GM10847 (cell line): ENCODE results near the gene HMGB4.

ENCODE experiments used
- POLR2A ChIP-seq: IDR thresholded peaks from 2 replicates; pipeline ENCODE4 v1.6.1; 2011; ENCODE audit not compliant: insufficient read length; ENCODE audit errors: extremely low read depth

HMGB4 gene

GRCh38 chr1:33828654-33829053 is 35.2 kb upstream of the HMGB4 start:
- TF ChIP-seq POLR2A: no peak

GRCh38 chr1:33836911-33837310 is 27.0 kb upstream of the HMGB4 start:
- TF ChIP-seq POLR2A: no peak

- no peak for TF ChIP-seq POLR2A
Observed at GRCh38 chr1:33837635-33838034, 26.2 kb upstream of the HMGB4 start.

- no peak for TF ChIP-seq POLR2A
Observed at GRCh38 chr1:33841494-33841893, 22.4 kb upstream of the HMGB4 start.

- no peak for TF ChIP-seq POLR2A
Observed at GRCh38 chr1:33842348-33842747, 21.5 kb upstream of the HMGB4 start.

- TF ChIP-seq POLR2A: no peak
Observed at GRCh38 chr1:33844166-33844565, 19.7 kb upstream of the HMGB4 start.

- no peak for TF ChIP-seq POLR2A
Observed at GRCh38 chr1:33846861-33847260, 17.0 kb upstream of the HMGB4 start.

- TF ChIP-seq POLR2A: no peak
Observed at GRCh38 chr1:33848205-33848937, 15.5 kb upstream of the HMGB4 start.

- no peak for TF ChIP-seq POLR2A
Observed at GRCh38 chr1:33849211-33849610, 14.7 kb upstream of the HMGB4 start.

GRCh38 chr1:33850481-33850880 is 13.4 kb upstream of the HMGB4 start:
- TF ChIP-seq POLR2A: no peak

- no peak for TF ChIP-seq POLR2A
Observed at GRCh38 chr1:33852711-33853110, 11.2 kb upstream of the HMGB4 start.

- TF ChIP-seq POLR2A: no peak
Observed at GRCh38 chr1:33853431-33853830, 10.4 kb upstream of the HMGB4 start.

- TF ChIP-seq POLR2A: no peak
Observed at GRCh38 chr1:33854091-33854490, 9.8 kb upstream of the HMGB4 start.

GRCh38 chr1:33860671-33861070 is 3.2 kb upstream of the HMGB4 start:
- TF ChIP-seq POLR2A: no peak

- TF ChIP-seq POLR2A: no peak
Observed at GRCh38 chr1:33864460-33865389, 846 bp downstream of the HMGB4 start.

GRCh38 chr1:33866281-33866680 is 2.4 kb downstream of the HMGB4 start:
- TF ChIP-seq POLR2A: no peak
